Esophagus squamous epithelium (tissue), 5 donors: ENCODE results near the gene DEPDC1. TPM values are rescaled to one million over a fixed set of nuclear protein-coding genes. Genes with fewer than 3 reads are reported as not detected.
"Not testable (repeated sequence)": the region's sequence is repeated elsewhere in the genome, so short reads cannot be mapped to it uniquely, and the experiment has no call there.

Source experiments
- DNase-seq: peaks from one replicate; lab custom pipeline; 2025; lab: John Stamatoyannopoulos, UW
- H3K27ac ChIP-seq, 4 donors: fragments of 200-600 bp; sonication (generic); one replicate each; pipeline ENCODE4 v1.5.1; 2016 to 2019; ENCODE audit warnings: mild to moderate bottlenecking in 1 of 4
- H3K27me3 ChIP-seq, 4 donors: fragments of 200-600 bp; sonication (generic); 1 replicate in 3 of 4; 2 replicates in 1 of 4; pipeline versions ENCODE4 v1.5.1 to v1.6.0; 2017 to 2021; ENCODE audit warnings: antibody characterized with exemption in 1 of 4
- H3K36me3 ChIP-seq, 3 donors: fragments of 200-600 bp; sonication (generic); one replicate each; pipeline ENCODE4 v1.5.1; 2016 to 2019
- H3K4me1 ChIP-seq, 3 donors: fragments of 200-600 bp; sonication (generic); one replicate each; pipeline ENCODE4 v1.5.1; 2017 to 2019
- H3K4me3 ChIP-seq, 4 donors: fragments of 200-600 bp; sonication (generic); 1 replicate in 3 of 4; 2 replicates in 1 of 4; pipeline ENCODE4 v1.5.1; 2016 to 2019; ENCODE audit warnings: mild to moderate bottlenecking in 2 of 4, moderate library complexity in 1 of 4
- H3K9me3 ChIP-seq, 3 donors: fragments of 200-600 bp; sonication (generic); one replicate each; pipeline ENCODE4 v1.5.1; 2016 to 2019
- CTCF ChIP-seq, 6 experiments: fragments of 450-650 bp in 4 of 6; fragments of 200-600 bp in 2 of 6; sonication (generic) in 2 of 6; IDR thresholded peaks; one replicate each; pipeline ENCODE4 v1.5.1; 2016 to 2019; ENCODE audit warnings: antibody characterized with exemption in 6 of 6, mild to moderate bottlenecking in 4 of 6, moderate library complexity in 4 of 6
- POLR2A ChIP-seq, 4 donors: fragments of 450-650 bp; IDR thresholded peaks; one replicate each; pipeline ENCODE4 v1.6.1; 2017; ENCODE audit warnings: antibody characterized with exemption in 4 of 4, mild to moderate bottlenecking in 4 of 4, moderate library complexity in 3 of 4
- WGBS, 2 donors: methylation state at CpG; one replicate each; pipeline ENCODE4 v1.1.5; 2018; 5-methylcytosine and 5-hydroxymethylcytosine counted together
- intact Hi-C: fragments of 100-400 bp; cut with DNase I; formaldehyde crosslinking; loops from one replicate; pipeline ENCODE4 v1.15.0; 2022
- total RNA-seq, 4 donors: library from RNA; depleted of rRNA; stranded (reverse); fragments of >200 nt; gene quantifications; one replicate each; pipeline ENCODE4 v1.1.0, GENCODE V29; 2016
- donor health status: DM: yes; HTN: yes; CAD: no.

Gene DEPDC1
- total RNA-seq, 4 donors from 2014 or later = 2.7 to 10.9 (median 6.8) TPM

- Histone ChIP-seq H3K4me3 (no peak overlapping the region), H3K36me3 (no peaks in the 10 kb centered on the region), H3K27ac (no peak overlapping the region), H3K9me3 (no peaks in the 10 kb centered on the region), H3K27me3 (no peaks in the 10 kb centered on the region), H3K4me1 (no peaks in the 10 kb centered on the region)
- intact Hi-C loops = no loop called here
- 92 to 95% methylated on average over 2 of the region's 2 CpGs for WGBS, 2 donors
- no peak for DNase-seq
- TF ChIP-seq POLR2A (IDR thresholded peaks at IDR 0.05) = no peak
- no peak for TF ChIP-seq CTCF (IDR thresholded peaks at IDR 0.05)
Observed at GRCh38 chr1:68478662-68479061, 18.2 kb downstream of the DEPDC1 start.

DNA sequence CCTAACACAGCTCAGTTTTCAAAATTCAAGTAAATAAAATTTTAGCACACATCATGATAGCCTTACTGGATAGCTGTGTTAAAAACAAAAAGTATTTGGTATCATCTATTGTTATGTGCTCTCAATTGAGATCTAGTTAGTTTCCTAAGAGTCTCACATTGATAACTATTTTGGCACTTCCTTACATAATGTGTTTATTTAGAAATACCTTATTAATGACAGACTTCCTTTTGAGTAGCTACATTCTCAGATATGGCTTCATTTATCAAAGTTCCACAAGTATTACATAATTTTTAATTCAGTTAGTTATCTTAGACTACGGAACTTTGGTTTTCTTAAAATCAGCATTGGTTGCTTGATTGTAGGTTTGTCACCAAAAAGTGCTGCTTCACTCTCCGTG is 20.3 kb downstream of the DEPDC1 start:
- DNase-seq, H3K27me3 ChIP-seq, H3K4me1 ChIP-seq, intact Hi-C loops, H3K4me3 ChIP-seq, H3K9me3 ChIP-seq, H3K36me3 ChIP-seq, H3K27ac ChIP-seq: not testable (repeated sequence)
- 79 to 85% methylated on average over 2 of the region's 2 CpGs for WGBS, 2 donors

DNA sequence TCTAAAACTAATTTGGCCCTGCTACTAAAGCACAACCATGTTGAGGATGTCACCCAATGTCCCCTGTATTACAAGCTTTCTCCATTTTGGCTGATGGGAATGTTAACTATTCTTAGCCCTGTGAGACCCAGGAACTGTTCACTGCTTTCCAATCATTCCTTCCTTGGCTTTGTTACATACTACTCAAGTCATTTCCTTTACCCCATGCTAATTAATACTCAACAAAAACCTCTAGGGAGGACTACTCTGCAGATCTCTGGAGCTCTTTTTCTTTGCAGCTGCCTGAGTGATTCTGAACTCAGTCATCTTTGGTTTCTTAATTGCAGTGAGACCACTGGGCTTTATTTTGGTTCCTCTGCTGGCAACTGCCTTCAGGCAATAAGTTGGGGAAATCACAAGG is 23.8 kb downstream of the DEPDC1 start:
- H3K4me1 ChIP-seq = no peaks in the 10 kb centered on the region
- H3K4me3 ChIP-seq = no peak overlapping the region
- no peaks in the 10 kb centered on the region for H3K9me3 ChIP-seq
- intact Hi-C loops = no loop called here
- H3K27me3 ChIP-seq = no peaks in the 10 kb centered on the region
- no peak overlapping the region for H3K27ac ChIP-seq
- no peak for DNase-seq
- H3K36me3 ChIP-seq = no peaks in the 10 kb centered on the region
- TF ChIP-seq CTCF (IDR thresholded peaks at IDR 0.05) (no peak), POLR2A (IDR thresholded peaks at IDR 0.05) (no peak)

- intact Hi-C loops = no loop called here
- no peak overlapping the region for H3K4me3 ChIP-seq
- TF ChIP-seq CTCF (IDR thresholded peaks at IDR 0.05) (peak in 5 of 6 experiments; percentile 16 to 59 (median 21)), POLR2A (IDR thresholded peaks at IDR 0.05) (no peak)
Observed at GRCh38 chr1:68470388-68470970, 26.4 kb downstream of the DEPDC1 start.

DNA sequence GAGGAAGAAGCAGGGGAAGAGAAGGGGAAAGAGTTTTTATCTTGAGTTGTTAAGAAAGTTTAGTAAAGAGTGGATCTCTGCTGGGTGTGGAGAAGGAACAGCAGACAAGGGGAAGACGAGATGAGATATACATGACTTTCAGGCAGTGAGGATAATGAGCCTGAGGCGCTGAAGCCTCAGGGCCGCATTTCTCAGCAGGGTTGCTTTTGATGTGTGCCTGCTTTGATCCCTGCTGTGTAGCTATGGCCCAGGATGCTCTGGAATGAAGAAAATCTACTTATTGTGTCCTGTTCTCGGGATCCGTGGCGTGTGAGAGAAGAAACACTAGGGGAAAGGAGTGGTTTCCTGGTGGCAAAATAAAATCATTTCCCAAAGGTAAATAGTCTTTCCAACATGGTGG is 32.0 kb downstream of the DEPDC1 start:
- H3K27me3 ChIP-seq = no peaks in the 10 kb centered on the region
- H3K4me3 ChIP-seq = no peak overlapping the region
- DNase-seq = no peak
- no peaks in the 10 kb centered on the region for H3K36me3 ChIP-seq
- intact Hi-C loops = no loop called here
- 64 to 65% methylated on average over 6 of the region's 6 CpGs for WGBS, 2 donors
- H3K27ac ChIP-seq = no peak overlapping the region
- TF ChIP-seq POLR2A (IDR thresholded peaks at IDR 0.05) = no peak
- no peak for TF ChIP-seq CTCF (IDR thresholded peaks at IDR 0.05)
- H3K4me1 ChIP-seq = no peaks in the 10 kb centered on the region
- peaks cover 0 to 6% (median 0%) of the 10 kb centered on the region in 3 donors for H3K9me3 ChIP-seq

More at GRCh38 chr1:68470388-68470970, 26.4 kb downstream of the DEPDC1 start:
- no peaks in the 10 kb centered on the region for H3K9me3 ChIP-seq
- H3K27ac ChIP-seq = no peak overlapping the region
- no peak for DNase-seq
- WGBS, 2 donors = 75 to 76% methylated on average over 2 of the region's 2 CpGs
- no peaks in the 10 kb centered on the region for H3K36me3 ChIP-seq
- H3K27me3 ChIP-seq = no peaks in the 10 kb centered on the region
- H3K4me1 ChIP-seq = no peaks in the 10 kb centered on the region

DNA sequence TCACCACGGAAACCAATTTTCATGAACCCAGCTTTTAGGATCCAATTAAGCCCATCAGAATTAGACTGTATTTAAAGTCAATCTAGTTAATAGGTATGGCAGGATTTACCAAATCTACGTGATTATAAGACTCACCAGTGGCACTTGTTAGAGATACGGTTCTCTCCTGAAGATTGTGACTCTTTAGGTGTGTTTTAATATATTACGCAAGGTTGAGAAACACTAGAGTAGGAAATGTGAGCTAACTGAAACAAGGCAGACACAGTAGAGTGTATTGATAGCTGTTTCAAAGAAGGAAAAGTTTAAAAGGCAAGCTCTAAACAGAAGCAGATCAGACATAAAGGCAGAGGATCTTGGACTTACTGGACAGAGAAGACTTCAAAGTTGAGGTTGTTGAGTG is 35.9 kb downstream of the DEPDC1 start:
- no peaks in the 10 kb centered on the region for H3K4me1 ChIP-seq
- no peak overlapping the region for H3K4me3 ChIP-seq
- TF ChIP-seq POLR2A (IDR thresholded peaks at IDR 0.05) = no peak
- TF ChIP-seq CTCF (IDR thresholded peaks at IDR 0.05) = no peak
- H3K27me3 ChIP-seq = no peaks in the 10 kb centered on the region
- no peaks in the 10 kb centered on the region for H3K36me3 ChIP-seq
- WGBS, 2 donors = 65 to 70% methylated on average over 4 of the region's 4 CpGs
- no peak for DNase-seq
- no peak overlapping the region for H3K27ac ChIP-seq
- H3K9me3 ChIP-seq = peaks cover 0 to 6% (median 0%) of the 10 kb centered on the region in 3 donors
- intact Hi-C loops = no loop called here
